MM.1S (cell line): ENCODE data around the gene MIGA2.

Experiments used
- CTCF ChIP-seq: fragments of 300-600 bp; sonication (generic); IDR thresholded peaks from 2 replicates; pipeline ENCODE4 v1.5.1; 2016; ENCODE audit warnings: antibody characterized with exemption, low read length, mixed read lengths
- EZH2 ChIP-seq: fragments of 300-600 bp; sonication (generic); optimal IDR thresholded peaks from 2 replicates; pipeline ENCODE3; 2017; ENCODE audit warnings: low read depth, mild to moderate bottlenecking, antibody characterized with exemption, low read length, mixed read lengths
- EZH2phosphoT487 ChIP-seq: fragments of 300-600 bp; sonication (generic); IDR thresholded peaks from 2 replicates; pipeline ENCODE4 v1.6.1; 2018; ENCODE audit warnings: antibody characterized with exemption, low read length

GRCh38 chr9:129053020-129053419 is 16.6 kb downstream of the MIGA2 start:
- TF ChIP-seq EZH2phosphoT487, result no peak
- TF ChIP-seq CTCF, result no peak
- no peak for TF ChIP-seq EZH2
